ENCODE data around the gene CIDEB.
"Not testable (repeated sequence)": the region's sequence is repeated elsewhere in the genome, so short reads cannot be mapped to it uniquely, and the experiment has no call there.

CIDEB gene

DNA sequence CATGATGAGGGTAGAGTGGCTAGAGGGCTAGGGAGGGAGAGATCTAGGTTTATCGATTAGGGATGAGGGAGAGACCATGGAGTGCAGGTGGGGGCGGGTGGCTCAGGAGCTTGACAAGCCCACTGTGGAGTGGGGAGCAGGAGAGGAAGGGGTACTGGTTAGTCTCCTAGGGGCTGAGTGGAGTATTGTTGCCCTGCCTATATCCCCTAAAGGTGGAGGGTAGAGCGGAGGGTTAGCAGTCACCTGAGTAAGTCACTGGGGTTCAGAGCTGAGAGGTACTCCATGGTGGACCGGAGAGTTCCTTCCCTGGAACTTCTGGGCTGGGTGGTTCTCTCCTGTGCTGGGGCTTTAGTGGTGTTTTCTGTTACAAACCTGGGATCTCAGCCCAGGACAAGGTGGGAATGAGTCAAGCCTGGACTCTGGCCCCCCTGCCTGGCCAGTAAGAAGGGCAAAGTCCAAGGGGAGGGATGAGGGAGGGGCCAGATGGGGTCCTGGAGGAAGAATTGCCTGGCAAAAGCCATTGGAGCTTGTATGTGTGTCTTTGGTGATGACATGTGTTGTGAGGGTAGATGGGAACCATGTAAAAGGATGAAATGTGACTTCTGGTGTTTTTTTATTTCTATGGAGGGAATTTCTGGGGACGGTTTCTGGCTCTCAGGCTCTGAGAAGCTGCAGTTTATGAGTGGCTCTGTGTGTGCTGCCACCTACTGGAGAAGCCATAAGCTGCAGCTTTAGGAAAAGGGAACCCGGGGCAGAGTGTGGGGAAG lies at the start of gene CIDEB:
TSS of gene CIDEB (minus strand) at position 403 of the 767 bp plus-strand sequence. CDS start at position 284, 119 bp downstream.
- DNase-seq (ENCODE audit: low spot score), result peak; percentile 81

DNA sequence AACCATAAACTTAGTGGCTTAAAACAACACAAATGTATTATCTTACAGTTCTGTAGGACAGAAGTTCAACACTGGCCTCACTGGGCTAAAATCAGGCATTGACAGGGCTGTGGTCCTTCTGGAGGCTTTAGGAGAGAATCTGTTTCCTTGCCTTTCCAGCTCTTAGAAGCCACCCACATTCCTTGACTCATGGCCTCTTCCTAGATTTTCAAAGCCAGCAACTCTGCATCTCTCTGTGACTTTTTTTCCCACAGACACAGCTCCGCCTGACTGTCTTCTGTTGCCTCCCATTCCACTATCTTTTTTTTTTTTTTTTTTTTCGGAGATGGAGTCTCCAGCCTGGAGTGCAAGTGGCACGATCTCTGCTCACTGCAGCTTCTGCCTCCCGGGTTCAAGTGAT lies 48.4 kb upstream of the CIDEB start:
- DNase-seq (ENCODE audit: low spot score), result no peak

DNA sequence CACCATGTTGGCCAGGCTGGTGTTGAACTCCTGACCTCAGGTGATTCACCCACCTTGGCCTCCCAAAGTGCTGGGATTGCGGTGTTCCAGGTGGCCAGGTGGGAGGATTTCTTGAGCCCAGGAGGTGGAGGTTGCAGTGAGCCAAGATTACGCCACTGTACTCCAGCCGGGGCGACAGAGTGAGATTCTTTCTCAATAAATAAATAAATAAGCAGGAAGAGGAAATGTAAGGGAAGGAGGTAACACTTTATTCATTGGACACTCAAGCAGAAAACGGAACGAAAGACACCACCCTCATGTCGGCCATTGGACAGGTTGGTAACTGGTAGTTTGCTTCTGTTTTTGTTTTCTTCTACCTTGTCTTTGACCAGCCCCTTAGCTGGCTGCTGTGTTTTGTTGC lies 47.2 kb upstream of the CIDEB start:
- DNase-seq (ENCODE audit: low spot score), result no peak

DNA sequence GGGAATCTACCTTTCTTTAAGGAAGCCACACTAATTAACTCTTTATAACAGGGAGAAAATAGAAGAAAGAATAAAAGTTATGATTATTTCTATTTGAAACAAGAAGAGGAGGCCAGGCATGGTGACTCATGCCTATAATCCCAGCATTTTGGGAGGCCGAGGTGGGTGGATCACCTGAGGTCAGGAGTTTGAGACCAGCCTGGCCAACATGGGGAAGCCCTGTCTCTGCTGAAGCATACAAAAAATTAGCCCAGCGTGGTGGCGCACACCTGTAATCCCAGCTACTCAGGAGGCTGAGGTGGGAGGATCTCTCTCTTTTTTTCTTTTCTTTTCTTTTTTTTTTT lies 46.7 kb upstream of the CIDEB start:
- not testable (repeated sequence) for DNase-seq (ENCODE audit: low spot score)

DNA sequence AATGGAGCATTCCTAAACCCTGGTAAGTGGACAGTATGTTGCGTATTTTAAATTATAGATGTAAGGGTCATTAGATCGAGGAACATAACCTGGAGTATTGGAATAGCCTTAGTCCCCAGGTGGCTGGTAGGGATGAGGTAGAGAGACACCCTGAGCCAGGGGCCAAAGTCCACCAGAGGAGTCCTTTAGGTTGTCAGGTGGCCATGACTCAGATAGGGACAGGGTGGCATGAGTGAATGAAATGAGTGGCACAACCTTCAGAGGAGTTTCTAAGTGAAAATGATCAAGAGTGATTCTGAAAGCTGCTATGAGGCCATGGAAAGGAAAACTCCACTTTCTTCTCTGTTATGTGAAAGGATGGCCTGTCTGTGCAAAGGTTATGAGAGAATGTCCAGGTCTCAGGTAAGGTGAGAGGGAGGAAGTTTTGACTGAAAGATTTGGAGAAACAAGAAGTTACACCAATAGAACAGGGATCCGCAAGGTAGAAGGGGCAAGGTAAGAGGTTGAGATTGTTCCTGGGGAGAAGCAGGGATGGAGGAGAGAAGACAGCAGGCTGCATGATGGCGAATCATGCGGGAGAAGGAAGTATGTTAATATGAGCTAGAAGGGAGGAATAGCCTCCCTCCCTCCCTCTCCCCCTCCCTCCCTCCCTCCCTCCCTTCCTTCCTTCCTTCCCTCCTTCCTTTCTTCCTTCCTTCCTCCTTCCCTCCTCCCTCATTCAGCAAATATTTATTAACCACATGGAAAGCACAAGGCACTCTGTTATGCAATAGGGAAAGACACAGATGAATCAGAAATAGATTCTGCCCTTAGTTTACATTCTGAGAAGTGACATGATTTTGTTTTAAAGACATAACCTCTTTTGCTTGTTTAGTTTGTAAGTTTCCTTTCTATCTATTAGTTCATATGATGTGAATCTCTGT lies 46.0 kb upstream of the CIDEB start:
- peak; percentile 44 for DNase-seq (ENCODE audit: low spot score)

- peak; percentile 40 for DNase-seq (ENCODE audit: low spot score)
Measured at GRCh38 chr14:24351517-24351916, 43.7 kb upstream of the CIDEB start.

GRCh38 chr14:24349742-24350141 lies 42.0 kb upstream of the CIDEB start:
- no peak for DNase-seq (ENCODE audit: low spot score)

DNA sequence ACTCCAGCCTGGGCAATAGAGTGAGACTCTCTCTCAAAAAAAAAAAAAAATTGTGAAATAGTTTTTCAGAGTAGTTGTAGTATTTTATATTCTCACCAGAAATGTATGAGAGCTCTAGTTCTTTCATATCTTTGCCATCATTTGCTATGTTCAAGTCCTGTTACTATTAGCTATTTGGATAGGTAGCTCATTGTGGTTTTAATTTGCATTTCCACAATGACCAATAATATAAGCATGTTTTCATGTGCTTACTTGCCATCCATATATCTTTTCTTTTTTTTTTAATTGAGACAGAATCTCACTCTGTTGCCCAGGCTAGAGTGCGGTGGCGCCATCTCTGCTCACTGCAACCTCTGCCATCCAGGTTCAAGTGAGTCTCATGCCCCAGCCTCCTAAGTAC lies 40.4 kb upstream of the CIDEB start:
- DNase-seq (ENCODE audit: low spot score), result no peak

GRCh38 chr14:24347134-24347533 lies 39.4 kb upstream of the CIDEB start:
- no peak for DNase-seq (ENCODE audit: low spot score)

DNA sequence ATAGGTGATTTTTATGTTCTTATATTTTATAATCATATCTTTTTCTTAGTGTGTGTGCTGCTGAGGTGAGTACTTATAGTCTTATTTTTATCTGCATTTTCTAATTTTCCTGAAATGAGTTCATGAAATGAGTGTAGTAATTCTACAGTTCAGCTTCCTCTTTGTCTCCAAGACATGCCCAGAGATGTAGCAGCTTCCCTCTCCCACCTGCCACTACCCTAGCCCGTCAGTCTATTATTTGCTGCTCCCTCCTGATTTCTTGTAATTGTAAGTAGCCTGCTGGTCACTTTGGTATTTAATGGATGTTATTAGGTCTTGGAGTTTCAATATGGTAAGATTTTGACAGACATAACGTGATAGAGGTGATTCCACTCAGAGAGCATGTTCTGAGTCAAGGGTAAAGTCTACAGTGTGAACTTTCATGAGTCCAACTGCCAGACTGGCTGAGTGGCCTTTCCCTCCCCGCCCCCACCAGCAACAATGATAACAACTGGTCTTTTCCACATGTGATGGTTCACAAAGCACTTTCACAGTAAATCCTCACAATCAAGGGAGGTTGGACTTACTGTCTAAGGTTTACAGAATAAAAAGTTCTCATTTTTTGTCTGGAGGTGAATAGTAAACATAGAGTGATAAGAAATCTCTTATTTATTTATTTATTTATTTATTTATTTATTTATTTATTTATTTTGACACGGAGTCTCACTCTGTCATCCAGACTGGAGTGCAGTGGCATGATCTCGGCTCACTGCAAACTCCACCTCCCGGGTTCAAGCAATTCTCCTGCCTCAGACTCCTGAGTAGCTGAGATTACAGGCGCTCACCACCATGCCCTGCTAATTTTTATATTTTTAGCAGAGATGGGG lies 36.3 kb upstream of the CIDEB start:
- no peak for DNase-seq (ENCODE audit: low spot score)

GRCh38 chr14:24342889-24343288 lies 35.1 kb upstream of the CIDEB start:
- no peak for DNase-seq (ENCODE audit: low spot score)

GRCh38 chr14:24340606-24341005 lies 32.8 kb upstream of the CIDEB start:
- no peak for DNase-seq (ENCODE audit: low spot score)

- DNase-seq (ENCODE audit: low spot score), result no peak
Measured at GRCh38 chr14:24339284-24340151, 31.7 kb upstream of the CIDEB start, which contains the start of gene RIPK3. Gene RIPK3 (minus strand): TSS chr14:24339991. CDS start chr14:24339826, 165 bp downstream.

- no peak for DNase-seq (ENCODE audit: low spot score)
Measured at GRCh38 chr14:24338843-24339242, 31.1 kb upstream of the CIDEB start.

- DNase-seq (ENCODE audit: low spot score), result no peak
Measured at GRCh38 chr14:24337824-24338175, 30.0 kb upstream of the CIDEB start.

- DNase-seq (ENCODE audit: low spot score), result no peak
Measured at GRCh38 chr14:24337144-24337823, 29.5 kb upstream of the CIDEB start.

- no peak for DNase-seq (ENCODE audit: low spot score)
Measured at GRCh38 chr14:24335461-24336171, 27.8 kb upstream of the CIDEB start.

- no peak for DNase-seq (ENCODE audit: low spot score)
Measured at GRCh38 chr14:24334431-24335291, 26.9 kb upstream of the CIDEB start, which contains the start of gene ADCY4. Gene ADCY4 (minus strand): TSS chr14:24335071. CDS start chr14:24334652, 419 bp downstream.

All from AG08395 (cell line).